MM.1S (cell line): ENCODE measurements around the gene HS3ST1.

Source experiments
- CTCF ChIP-seq: fragments of 300-600 bp; sonication (generic); IDR thresholded peaks from 2 replicates; pipeline ENCODE4 v1.5.1; 2016; ENCODE audit warnings: antibody characterized with exemption, low read length, mixed read lengths
- EZH2 ChIP-seq: fragments of 300-600 bp; sonication (generic); optimal IDR thresholded peaks from 2 replicates; pipeline ENCODE3; 2017; ENCODE audit warnings: low read depth, mild to moderate bottlenecking, antibody characterized with exemption, low read length, mixed read lengths
- EZH2phosphoT487 ChIP-seq: fragments of 300-600 bp; sonication (generic); IDR thresholded peaks from 2 replicates; pipeline ENCODE4 v1.6.1; 2018; ENCODE audit warnings: antibody characterized with exemption, low read length

- TF ChIP-seq EZH2phosphoT487 (no peak), CTCF (no peak), EZH2 (no peak)
These were observed 26.6 kb upstream of the HS3ST1 start for GRCh38 chr4:11455201-11455835.
